Adrenal gland (tissue), 5 donors: ENCODE results near the gene MAP3K15.

Experiments
- POLR2A ChIP-seq, 2 donors: fragments of 450-650 bp; IDR thresholded peaks; one replicate each; pipeline ENCODE4 v1.6.1; 2017; ENCODE audit warnings: antibody characterized with exemption in 2 of 2, mild to moderate bottlenecking in 2 of 2, moderate library complexity in 1 of 2
- TF ChIP-seq, protein P1 (sequence below), 6 experiments: fragments of 450-650 bp in 4 of 6; fragments of 200-600 bp in 2 of 6; sonication (generic) in 1 of 6; IDR thresholded peaks; 1 replicate in 5 of 6; 2 replicates in 1 of 6; pipeline versions ENCODE4 v1.5.1 to v1.8.0; 2016 to 2021; ENCODE audit warnings: antibody characterized with exemption in 6 of 6, mild to moderate bottlenecking in 2 of 6, moderate library complexity in 1 of 6
- donor health status: DM: no; HTN: no; CAD: no.

DNA sequence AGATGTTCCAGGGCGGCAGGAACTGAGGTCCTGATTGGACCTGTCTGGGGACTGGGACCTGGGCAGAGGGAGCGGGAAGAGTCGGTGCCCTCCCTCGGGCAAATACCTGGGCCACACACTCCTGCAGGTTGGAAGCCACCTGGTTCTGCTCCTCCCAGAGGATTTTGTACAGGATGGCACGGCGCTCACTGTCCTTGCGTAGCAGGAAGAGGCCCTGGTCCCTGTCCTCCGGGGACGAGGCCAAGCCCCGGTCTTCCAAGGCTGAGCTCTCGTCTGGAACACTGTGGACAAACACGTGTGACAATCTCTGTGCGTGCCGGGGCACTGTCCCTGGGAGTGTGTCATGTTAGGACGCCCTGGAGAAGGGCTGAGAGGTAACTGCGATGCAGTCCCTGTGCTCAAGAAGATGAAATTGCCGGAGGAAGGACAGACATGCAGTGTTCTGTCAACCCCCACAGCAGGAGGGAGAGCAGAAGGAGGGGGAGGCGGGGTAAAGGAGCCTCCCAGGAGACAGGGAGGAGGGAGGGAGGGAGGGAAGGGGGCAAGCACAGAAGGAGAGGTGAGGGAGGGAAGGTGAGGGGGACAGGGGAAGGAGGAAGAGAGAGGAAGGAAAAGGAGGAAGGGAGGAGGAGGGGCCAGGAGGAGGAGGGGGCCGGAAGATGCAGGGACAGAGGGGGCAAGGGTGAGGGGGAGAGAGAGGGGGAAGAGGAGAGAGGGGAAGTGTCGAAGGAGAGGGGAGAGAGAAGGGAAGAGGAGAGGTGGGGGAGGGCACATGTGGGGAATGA is 142.6 kb downstream of the MAP3K15 start:
- TF ChIP-seq, protein P1, sequence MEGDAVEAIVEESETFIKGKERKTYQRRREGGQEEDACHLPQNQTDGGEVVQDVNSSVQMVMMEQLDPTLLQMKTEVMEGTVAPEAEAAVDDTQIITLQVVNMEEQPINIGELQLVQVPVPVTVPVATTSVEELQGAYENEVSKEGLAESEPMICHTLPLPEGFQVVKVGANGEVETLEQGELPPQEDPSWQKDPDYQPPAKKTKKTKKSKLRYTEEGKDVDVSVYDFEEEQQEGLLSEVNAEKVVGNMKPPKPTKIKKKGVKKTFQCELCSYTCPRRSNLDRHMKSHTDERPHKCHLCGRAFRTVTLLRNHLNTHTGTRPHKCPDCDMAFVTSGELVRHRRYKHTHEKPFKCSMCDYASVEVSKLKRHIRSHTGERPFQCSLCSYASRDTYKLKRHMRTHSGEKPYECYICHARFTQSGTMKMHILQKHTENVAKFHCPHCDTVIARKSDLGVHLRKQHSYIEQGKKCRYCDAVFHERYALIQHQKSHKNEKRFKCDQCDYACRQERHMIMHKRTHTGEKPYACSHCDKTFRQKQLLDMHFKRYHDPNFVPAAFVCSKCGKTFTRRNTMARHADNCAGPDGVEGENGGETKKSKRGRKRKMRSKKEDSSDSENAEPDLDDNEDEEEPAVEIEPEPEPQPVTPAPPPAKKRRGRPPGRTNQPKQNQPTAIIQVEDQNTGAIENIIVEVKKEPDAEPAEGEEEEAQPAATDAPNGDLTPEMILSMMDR (IDR thresholded peaks at IDR 0.05), result peak in 1 of 6 experiments; percentile 26
- peak in 1 of 2 donors; percentile 57 for TF ChIP-seq POLR2A (IDR thresholded peaks at IDR 0.05)
